GM23248 (cell line): ENCODE results near the gene TMEM131L. TPM values are rescaled to one million over a fixed set of nuclear protein-coding genes. Genes with fewer than 3 reads are reported as not detected.

Source experiments
- DNase-seq: peaks from one replicate; pipeline ENCODE4 v3.0.0-alpha.2; 2015
- H2AFZ ChIP-seq: fragments of 200-600 bp; sonication (generic); 2 replicates; pipeline ENCODE4 v1.6.1; 2016; ENCODE audit warnings: antibody characterized with exemption
- H3F3A ChIP-seq: fragments of 200-600 bp; sonication (generic); 2 replicates; pipeline ENCODE4 v1.6.1; 2016; ENCODE audit warnings: mild to moderate bottlenecking, antibody characterized with exemption, mixed run types; ENCODE audit not compliant: insufficient read depth
- H3K27ac ChIP-seq: fragments of 200-600 bp; sonication (generic); 2 replicates; pipeline ENCODE4 v1.5.1; 2016; ENCODE audit warnings: mild to moderate bottlenecking
- H3K27me3 ChIP-seq: fragments of 200-600 bp; sonication (generic); replicated peaks from 2 replicates; pipeline ENCODE4 v1.6.1; 2016; ENCODE audit warnings: mild to moderate bottlenecking; ENCODE audit not compliant: insufficient read depth
- H3K36me3 ChIP-seq: fragments of 200-600 bp; sonication (generic); 2 replicates; pipeline ENCODE4 v1.6.1; 2016; ENCODE audit warnings: low read depth, mild to moderate bottlenecking
- H3K4me1 ChIP-seq: fragments of 200-600 bp; sonication (generic); 2 replicates; pipeline ENCODE4 v1.6.1; 2016; ENCODE audit warnings: mild to moderate bottlenecking; ENCODE audit not compliant: insufficient read depth
- H3K4me2 ChIP-seq: fragments of 200-600 bp; sonication (generic); one replicate; pipeline ENCODE4 v1.6.1; 2016; ENCODE audit warnings: mild to moderate bottlenecking; ENCODE audit not compliant: unreplicated experiment
- H3K4me3 ChIP-seq: fragments of 200-600 bp; sonication (generic); 2 replicates; pipeline ENCODE4 v1.5.1; 2016; ENCODE audit warnings: mild to moderate bottlenecking
- H3K79me2 ChIP-seq: fragments of 200-600 bp; sonication (generic); 2 replicates; pipeline ENCODE4 v1.6.1; 2016; ENCODE audit warnings: mild to moderate bottlenecking; ENCODE audit not compliant: insufficient read depth
- H3K9ac ChIP-seq: fragments of 200-600 bp; sonication (generic); 2 replicates; pipeline ENCODE4 v1.6.1; 2016; ENCODE audit warnings: mild to moderate bottlenecking
- H3K9me2 ChIP-seq: fragments of 200-600 bp; sonication (generic); 2 replicates; pipeline ENCODE4 v1.6.1; 2016; ENCODE audit warnings: mixed run types, mild to moderate bottlenecking, moderate library complexity; ENCODE audit not compliant: insufficient read depth
- H3K9me3 ChIP-seq: fragments of 200-600 bp; sonication (generic); one replicate; pipeline ENCODE4 v1.6.1; 2017; ENCODE audit warnings: low read depth
- H4K20me1 ChIP-seq: fragments of 200-600 bp; sonication (generic); 2 replicates; pipeline ENCODE4 v1.6.0; 2016; ENCODE audit not compliant: insufficient read depth
- EZH2 ChIP-seq: fragments of 200-600 bp; sonication (generic); IDR thresholded peaks from 2 replicates; pipeline ENCODE4 v1.6.1; 2018; ENCODE audit warnings: antibody characterized with exemption, mild to moderate bottlenecking; ENCODE audit not compliant: insufficient read depth, poor library complexity, severe bottlenecking
- EZH2phosphoT487 ChIP-seq: fragments of 200-600 bp; sonication (generic); IDR thresholded peaks from 2 replicates; pipeline ENCODE4 v1.6.1; 2018; ENCODE audit warnings: antibody characterized with exemption, moderate library complexity, mild to moderate bottlenecking, low read depth; ENCODE audit not compliant: insufficient read depth
- WGBS, 2 experiments: methylation state at CpG; one replicate each; pipeline ENCODE4 v1.1.6; 2015 to 2017; ENCODE audit warnings: low lambda C conversion rate in 2 of 2, low coverage in 1 of 2; ENCODE audit errors: missing lambda C conversion rate in 2 of 2; 5-methylcytosine and 5-hydroxymethylcytosine counted together
- in situ Hi-C: fragments of 300-500 bp; cut with MboI; formaldehyde crosslinking; loops from 2 replicates; pipeline ENCODE4 v1.15.0; 2020
- polyA plus RNA-seq: library from polyadenylated mRNA; unstranded; fragments of >200 nt; fragmentation: Nextera tagmentation; extraction: Ambion mirVana; gene quantifications from 2 replicates; pipeline ENCODE4 v1.2.1, GENCODE V29; 2016
- total RNA-seq: library from RNA; depleted of rRNA; stranded (reverse); fragments of >200 nt; shearing (Covaris generic); gene quantifications from 2 replicates; pipeline ENCODE4 v1.2.3, GENCODE V29; 2014

Gene TMEM131L
- total and polyA plus RNA-seq, 2 experiments from 2014 or later: 8.7 to 11.1 TPM

GRCh38 chr4:153472122-153473037 lies 6.2 kb downstream of the TMEM131L start:
- peaks cover 19% of the 10 kb centered on the region; the same call in 1 of the 2 replicates for H3K4me1 ChIP-seq
- no peaks in the 10 kb centered on the region for H3K27me3 ChIP-seq
- peaks cover 7% of the 10 kb centered on the region; the same call in 1 of the 2 replicates for H3F3A ChIP-seq
- no peaks in the 10 kb centered on the region for H3K9me3 ChIP-seq
- H3K9ac ChIP-seq: no peak overlapping the region
- no peak overlapping the region for H3K4me2 ChIP-seq
- H3K36me3 ChIP-seq: 0 out of 2 replicates have a peak, but pooled peaks cover 3% of the 10 kb centered on the region
- in situ Hi-C loops: no loop called here
- TF ChIP-seq EZH2phosphoT487 (no peak), EZH2 (no peak)
- DNase-seq: no peak
- no peaks in the 10 kb centered on the region; the same call in 1 of the 2 replicates for H4K20me1 ChIP-seq
- 98 to 99% methylated on average over 5 of the region's 5 CpGs for WGBS, 2 experiments
- H3K4me3 ChIP-seq: no peak overlapping the region
- no peaks in the 10 kb centered on the region for H3K9me2 ChIP-seq
- H2AFZ ChIP-seq: no peak overlapping the region
- no peak overlapping the region for H3K27ac ChIP-seq
- H3K79me2 ChIP-seq: peaks cover 44% of the 10 kb centered on the region

GRCh38 chr4:153474251-153474650 lies 8.1 kb downstream of the TMEM131L start:
- Histone ChIP-seq H3K79me2 (peaks cover 33% of the 10 kb centered on the region), H4K20me1 (no peaks in the 10 kb centered on the region; the same call in 1 of the 2 replicates), H3K9me2 (no peaks in the 10 kb centered on the region), H3K27me3 (no peaks in the 10 kb centered on the region), H3F3A (no peaks in the 10 kb centered on the region), H3K27ac (no peak overlapping the region), H3K9me3 (no peaks in the 10 kb centered on the region), H3K4me1 (peaks cover 1% of the 10 kb centered on the region; the same call in 1 of the 2 replicates), H3K4me2 (no peak overlapping the region), H2AFZ (no peak overlapping the region), H3K9ac (no peak overlapping the region), H3K4me3 (no peak overlapping the region), H3K36me3 (0 out of 2 replicates have a peak, but pooled peaks cover 3% of the 10 kb centered on the region)
- TF ChIP-seq EZH2phosphoT487: no peak
- TF ChIP-seq EZH2: no peak
- 91 to 92% methylated on average over 4 of the region's 4 CpGs for WGBS, 2 experiments
- in situ Hi-C loops: no loop called here
- no peak for DNase-seq

- Histone ChIP-seq H3K27me3 (no peaks in the 10 kb centered on the region), H2AFZ (no peak overlapping the region), H3K4me1 (no peaks in the 10 kb centered on the region), H3F3A (no peaks in the 10 kb centered on the region), H3K9me2 (no peaks in the 10 kb centered on the region), H3K9me3 (no peaks in the 10 kb centered on the region), H4K20me1 (no peaks in the 10 kb centered on the region), H3K4me2 (no peak overlapping the region), H3K27ac (no peak overlapping the region), H3K4me3 (no peak overlapping the region), H3K9ac (no peak overlapping the region), H3K36me3 (0 out of 2 replicates have a peak, but pooled peaks cover 3% of the 10 kb centered on the region), H3K79me2 (peaks cover 8% of the 10 kb centered on the region; the same call in 1 of the 2 replicates)
- TF ChIP-seq EZH2phosphoT487: no peak
- TF ChIP-seq EZH2: no peak
- in situ Hi-C loops: no loop called here
- WGBS, 2 experiments: 76 to 77% methylated on average over 8 of the region's 8 CpGs
- DNase-seq: no peak
Observed at GRCh38 chr4:153476829-153477574, 10.8 kb downstream of the TMEM131L start.

GRCh38 chr4:153479101-153479500 lies 12.9 kb downstream of the TMEM131L start:
- Histone ChIP-seq H3K36me3 (0 out of 2 replicates have a peak, but pooled peaks cover 3% of the 10 kb centered on the region), H3K27me3 (no peaks in the 10 kb centered on the region), H3K4me3 (no peak overlapping the region), H3K79me2 (peaks cover 9% of the 10 kb centered on the region; the same call in 1 of the 2 replicates), H3F3A (no peaks in the 10 kb centered on the region), H3K9me2 (no peaks in the 10 kb centered on the region), H4K20me1 (no peaks in the 10 kb centered on the region), H3K4me2 (no peak overlapping the region), H2AFZ (no peak overlapping the region), H3K9ac (no peak overlapping the region), H3K4me1 (no peaks in the 10 kb centered on the region), H3K27ac (no peak overlapping the region), H3K9me3 (no peaks in the 10 kb centered on the region)
- 97% methylated on average over 3 of the region's 3 CpGs for WGBS, 2 experiments
- DNase-seq: no peak
- TF ChIP-seq EZH2 (no peak), EZH2phosphoT487 (no peak)
- in situ Hi-C loops: no loop called here
